Measurements from ENCODE around the gene NPAT. TPM values are rescaled to one million over a fixed set of nuclear protein-coding genes. Genes with fewer than 3 reads are reported as not detected.

Gene NPAT
- total and polyA plus RNA-seq, 9 of the 15 experiments (the other 6 are each of a cell fraction or from before 2014, with no cell fraction given), result 8.8 to 30.0 (median 22.1) TPM

DNA sequence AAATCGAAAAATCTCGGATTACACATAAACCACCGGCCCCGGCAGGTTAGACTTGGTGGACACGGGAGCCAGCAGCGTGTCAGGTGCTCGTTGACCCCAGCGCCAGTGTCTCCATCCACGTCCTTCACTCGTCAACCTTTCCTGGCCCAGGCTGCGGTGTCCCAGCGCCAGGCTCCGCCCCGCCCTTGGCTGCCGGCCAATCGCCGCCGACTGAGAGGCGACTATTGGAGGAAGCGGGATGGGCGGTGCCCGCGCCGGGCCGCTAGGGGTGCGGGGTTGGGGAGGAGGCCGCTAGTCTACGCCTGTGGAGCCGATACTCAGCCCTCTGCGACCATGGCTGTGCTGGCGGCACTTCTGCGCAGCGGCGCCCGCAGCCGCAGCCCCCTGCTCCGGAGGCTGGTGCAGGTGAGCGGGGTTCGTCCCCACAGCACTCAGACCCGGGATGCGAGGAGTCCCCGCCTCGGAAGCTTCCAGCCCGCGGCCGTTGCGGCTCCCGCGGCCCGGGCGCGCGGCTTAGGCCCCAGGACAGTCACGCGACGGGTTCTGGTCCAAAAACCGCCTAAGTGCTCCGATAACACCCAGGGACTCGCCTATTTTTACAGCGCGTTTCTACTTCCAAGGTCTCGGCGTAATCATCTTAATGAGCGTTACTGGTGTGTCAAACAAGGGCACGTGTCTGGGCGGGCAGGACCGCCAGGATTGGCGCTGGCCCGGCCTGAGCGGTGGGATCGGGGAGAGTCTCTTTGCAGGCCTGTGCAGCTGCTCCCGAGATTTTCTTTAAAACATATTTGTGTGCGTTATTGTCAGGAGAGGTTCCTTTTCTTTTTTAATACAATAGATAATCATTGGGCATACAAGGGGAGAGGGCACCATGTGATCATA lies 100.9 kb downstream of the NPAT start, which contains the start of gene ACAT1 (continued):
- TF ChIP-seq, protein P1, sequence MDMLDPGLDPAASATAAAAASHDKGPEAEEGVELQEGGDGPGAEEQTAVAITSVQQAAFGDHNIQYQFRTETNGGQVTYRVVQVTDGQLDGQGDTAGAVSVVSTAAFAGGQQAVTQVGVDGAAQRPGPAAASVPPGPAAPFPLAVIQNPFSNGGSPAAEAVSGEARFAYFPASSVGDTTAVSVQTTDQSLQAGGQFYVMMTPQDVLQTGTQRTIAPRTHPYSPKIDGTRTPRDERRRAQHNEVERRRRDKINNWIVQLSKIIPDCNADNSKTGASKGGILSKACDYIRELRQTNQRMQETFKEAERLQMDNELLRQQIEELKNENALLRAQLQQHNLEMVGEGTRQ (CRISPR knock-in tag; IDR thresholded peaks at IDR 0.05), result peak; percentile 55
- no peak for TF ChIP-seq ZNF165 (CRISPR knock-in tag; IDR thresholded peaks at IDR 0.05; ENCODE audit: borderline replicate concordance)
- TF ChIP-seq MYC (IDR thresholded peaks at IDR 0.05; ENCODE audit: low read depth, low read length), result peak; percentile 81
- TF ChIP-seq MYC (CRISPR knock-in tag; IDR thresholded peaks at IDR 0.05; ENCODE audit: borderline replicate concordance, low read depth), result no peak; the same call in 1 of the 2 replicates
- peak; percentile 73 to 85; a peak in 3 of 4 replicates for TF ChIP-seq NONO (IDR thresholded peaks at IDR 0.05; ENCODE audit: low read depth in 2 of 2, low read length in 1 of 2)
- TF ChIP-seq ERF (CRISPR knock-in tag; IDR thresholded peaks at IDR 0.05), result no peak
- TF ChIP-seq ZSCAN32 (CRISPR knock-in tag; IDR thresholded peaks at IDR 0.05), result no peak
- TF ChIP-seq IFI16 (CRISPR knock-in tag; IDR thresholded peaks at IDR 0.05), result no peak
- TF ChIP-seq, protein P2, sequence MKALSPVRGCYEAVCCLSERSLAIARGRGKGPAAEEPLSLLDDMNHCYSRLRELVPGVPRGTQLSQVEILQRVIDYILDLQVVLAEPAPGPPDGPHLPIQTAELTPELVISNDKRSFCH (CRISPR knock-in tag; IDR thresholded peaks at IDR 0.05), result no peak
- TF ChIP-seq, protein P2 (tag; IDR thresholded peaks at IDR 0.05), result 0 out of 2 replicates have a peak, but pooled peaks have one; percentile 65
- TF ChIP-seq CREB1 (IDR thresholded peaks at IDR 0.05), result 0 out of 2 replicates have a peak, but pooled peaks have one; percentile 29
- TF ChIP-seq CREB1 (CRISPR knock-in tag; IDR thresholded peaks at IDR 0.05), result peak; percentile 62; the same call in 1 of the 2 replicates
- no peak for TF ChIP-seq EWSR1 (IDR thresholded peaks at IDR 0.05; ENCODE audit: borderline replicate concordance, low read depth, partially characterized antibody)
- TF ChIP-seq ZNF41 (CRISPR knock-in tag; conservative IDR thresholded peaks at IDR 0.05), result no peak
- peak; percentile 72; the same call in 1 of the 2 replicates for TF ChIP-seq PML (IDR thresholded peaks at IDR 0.05; ENCODE audit: low read length)
- no peak for TF ChIP-seq IRF2 (CRISPR knock-in tag; IDR thresholded peaks at IDR 0.05)
- TF ChIP-seq NFRKB (IDR thresholded peaks at IDR 0.05; ENCODE audit: low read depth), result 0 out of 2 replicates have a peak, but pooled peaks have one; percentile 31
- TF ChIP-seq POLR2A (conservative IDR thresholded peaks at IDR 0.05), result peak; percentile 91
- no peak for TF ChIP-seq HDAC3 (IDR thresholded peaks at IDR 0.05; ENCODE audit: borderline replicate concordance, partially characterized antibody)
- peak; percentile 95 for TF ChIP-seq L3MBTL2 (IDR thresholded peaks at IDR 0.05)
- peak; percentile 84; the same call in 1 of the 2 replicates for TF ChIP-seq NR1H2 (CRISPR knock-in tag; IDR thresholded peaks at IDR 0.05)
- TF ChIP-seq, protein P3, sequence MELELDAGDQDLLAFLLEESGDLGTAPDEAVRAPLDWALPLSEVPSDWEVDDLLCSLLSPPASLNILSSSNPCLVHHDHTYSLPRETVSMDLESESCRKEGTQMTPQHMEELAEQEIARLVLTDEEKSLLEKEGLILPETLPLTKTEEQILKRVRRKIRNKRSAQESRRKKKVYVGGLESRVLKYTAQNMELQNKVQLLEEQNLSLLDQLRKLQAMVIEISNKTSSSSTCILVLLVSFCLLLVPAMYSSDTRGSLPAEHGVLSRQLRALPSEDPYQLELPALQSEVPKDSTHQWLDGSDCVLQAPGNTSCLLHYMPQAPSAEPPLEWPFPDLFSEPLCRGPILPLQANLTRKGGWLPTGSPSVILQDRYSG (tag; conservative IDR thresholded peaks at IDR 0.05; ENCODE audit: low read depth), result no peak
- TF ChIP-seq MBD2 (IDR thresholded peaks at IDR 0.05; ENCODE audit: borderline replicate concordance, low read depth), result 0 out of 2 replicates have a peak, but pooled peaks have one; percentile 55
- TF ChIP-seq SNRNP70 (optimal IDR thresholded peaks at IDR 0.05; ENCODE audit: low read depth, low read length), result no peak
- TF ChIP-seq, protein P4, sequence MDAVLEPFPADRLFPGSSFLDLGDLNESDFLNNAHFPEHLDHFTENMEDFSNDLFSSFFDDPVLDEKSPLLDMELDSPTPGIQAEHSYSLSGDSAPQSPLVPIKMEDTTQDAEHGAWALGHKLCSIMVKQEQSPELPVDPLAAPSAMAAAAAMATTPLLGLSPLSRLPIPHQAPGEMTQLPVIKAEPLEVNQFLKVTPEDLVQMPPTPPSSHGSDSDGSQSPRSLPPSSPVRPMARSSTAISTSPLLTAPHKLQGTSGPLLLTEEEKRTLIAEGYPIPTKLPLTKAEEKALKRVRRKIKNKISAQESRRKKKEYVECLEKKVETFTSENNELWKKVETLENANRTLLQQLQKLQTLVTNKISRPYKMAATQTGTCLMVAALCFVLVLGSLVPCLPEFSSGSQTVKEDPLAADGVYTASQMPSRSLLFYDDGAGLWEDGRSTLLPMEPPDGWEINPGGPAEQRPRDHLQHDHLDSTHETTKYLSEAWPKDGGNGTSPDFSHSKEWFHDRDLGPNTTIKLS (IDR thresholded peaks at IDR 0.05; ENCODE audit: borderline replicate concordance, low read depth), result peak; percentile 51; the same call in 1 of the 2 replicates

All from K562 (cell line).